ENCODE results near the gene LRP1B.

Gene LRP1B

GRCh38 chr2:140841141-140841540 is 1289.7 kb downstream of the LRP1B start:
- no peak overlapping the region for H3K4me3 ChIP-seq (ENCODE audit: insufficient read length, low read depth)
- no peak for DNase-seq (ENCODE audit: low read depth, low spot score)
- H3K4me1 ChIP-seq (ENCODE audit: insufficient read depth, insufficient read length): no peaks in the 10 kb centered on the region
- no peaks in the 10 kb centered on the region for H3K36me3 ChIP-seq (ENCODE audit: insufficient read depth, insufficient read length, low read length)
- H3K9me3 ChIP-seq (ENCODE audit: insufficient read depth, low read length): no peaks in the 10 kb centered on the region
- no peak overlapping the region for H3K9ac ChIP-seq (ENCODE audit: insufficient read length, low read depth)
- TF ChIP-seq SUZ12 (IDR thresholded peaks at IDR 0.05; ENCODE audit: extremely low read depth, insufficient read depth, insufficient read length) (no peak), YY1 (IDR thresholded peaks at IDR 0.05; ENCODE audit: insufficient read depth, insufficient read length) (no peak), ZNF274 (IDR thresholded peaks at IDR 0.05; ENCODE audit: low read depth, low read length) (no peak)
- H3K27me3 ChIP-seq (ENCODE audit: insufficient read depth, insufficient read length): no peaks in the 10 kb centered on the region

- Histone ChIP-seq H3K4me1 (ENCODE audit: insufficient read depth, insufficient read length) (no peaks in the 10 kb centered on the region), H3K9ac (ENCODE audit: insufficient read length, low read depth) (no peak overlapping the region), H3K4me3 (ENCODE audit: insufficient read length, low read depth) (no peak overlapping the region), H3K9me3 (ENCODE audit: insufficient read depth, low read length) (no peaks in the 10 kb centered on the region), H3K36me3 (ENCODE audit: insufficient read depth, insufficient read length, low read length) (no peaks in the 10 kb centered on the region), H3K27me3 (ENCODE audit: insufficient read depth, insufficient read length) (no peaks in the 10 kb centered on the region)
- DNase-seq (ENCODE audit: low read depth, low spot score): no peak
- TF ChIP-seq SUZ12 (IDR thresholded peaks at IDR 0.05; ENCODE audit: extremely low read depth, insufficient read depth, insufficient read length) (no peak), YY1 (IDR thresholded peaks at IDR 0.05; ENCODE audit: insufficient read depth, insufficient read length) (no peak), ZNF274 (IDR thresholded peaks at IDR 0.05; ENCODE audit: low read depth, low read length) (no peak)
Observed at GRCh38 chr2:140836826-140837225, 1294.0 kb downstream of the LRP1B start.

- DNase-seq (ENCODE audit: low read depth, low spot score): no peak
- no peak for TF ChIP-seq YY1 (IDR thresholded peaks at IDR 0.05; ENCODE audit: insufficient read depth, insufficient read length)
- no peak for TF ChIP-seq SUZ12 (IDR thresholded peaks at IDR 0.05; ENCODE audit: extremely low read depth, insufficient read depth, insufficient read length)
- no peak for TF ChIP-seq ZNF274 (IDR thresholded peaks at IDR 0.05; ENCODE audit: low read depth, low read length)
- Histone ChIP-seq H3K9ac (ENCODE audit: insufficient read length, low read depth) (no peak overlapping the region), H3K27me3 (ENCODE audit: insufficient read depth, insufficient read length) (no peaks in the 10 kb centered on the region), H3K4me1 (ENCODE audit: insufficient read depth, insufficient read length) (no peaks in the 10 kb centered on the region), H3K9me3 (ENCODE audit: insufficient read depth, low read length) (no peaks in the 10 kb centered on the region), H3K4me3 (ENCODE audit: insufficient read length, low read depth) (no peak overlapping the region), H3K36me3 (ENCODE audit: insufficient read depth, insufficient read length, low read length) (no peaks in the 10 kb centered on the region)
Observed at GRCh38 chr2:140835079-140835478, 1295.7 kb downstream of the LRP1B start.

- Histone ChIP-seq H3K4me1 (ENCODE audit: insufficient read depth, insufficient read length) (no peaks in the 10 kb centered on the region), H3K27me3 (ENCODE audit: insufficient read depth, insufficient read length) (no peaks in the 10 kb centered on the region), H3K36me3 (ENCODE audit: insufficient read depth, insufficient read length, low read length) (no peaks in the 10 kb centered on the region), H3K4me3 (ENCODE audit: insufficient read length, low read depth) (no peak overlapping the region), H3K9ac (ENCODE audit: insufficient read length, low read depth) (no peak overlapping the region), H3K9me3 (ENCODE audit: insufficient read depth, low read length) (no peaks in the 10 kb centered on the region)
- TF ChIP-seq YY1 (IDR thresholded peaks at IDR 0.05; ENCODE audit: insufficient read depth, insufficient read length): no peak
- TF ChIP-seq SUZ12 (IDR thresholded peaks at IDR 0.05; ENCODE audit: extremely low read depth, insufficient read depth, insufficient read length): no peak
- no peak for TF ChIP-seq ZNF274 (IDR thresholded peaks at IDR 0.05; ENCODE audit: low read depth, low read length)
- no peak for DNase-seq (ENCODE audit: low read depth, low spot score)
Observed at GRCh38 chr2:140814141-140814540, 1316.7 kb downstream of the LRP1B start.

- no peak overlapping the region for H3K9ac ChIP-seq (ENCODE audit: insufficient read length, low read depth)
- no peak overlapping the region for H3K4me3 ChIP-seq (ENCODE audit: insufficient read length, low read depth)
- TF ChIP-seq YY1 (IDR thresholded peaks at IDR 0.05; ENCODE audit: insufficient read depth, insufficient read length) (no peak), SUZ12 (IDR thresholded peaks at IDR 0.05; ENCODE audit: extremely low read depth, insufficient read depth, insufficient read length) (no peak), ZNF274 (IDR thresholded peaks at IDR 0.05; ENCODE audit: low read depth, low read length) (no peak)
- no peaks in the 10 kb centered on the region for H3K9me3 ChIP-seq (ENCODE audit: insufficient read depth, low read length)
- DNase-seq (ENCODE audit: low read depth, low spot score): no peak
- H3K4me1 ChIP-seq (ENCODE audit: insufficient read depth, insufficient read length): no peaks in the 10 kb centered on the region
- no peaks in the 10 kb centered on the region for H3K36me3 ChIP-seq (ENCODE audit: insufficient read depth, insufficient read length, low read length)
- H3K27me3 ChIP-seq (ENCODE audit: insufficient read depth, insufficient read length): no peaks in the 10 kb centered on the region
Observed at GRCh38 chr2:140808820-140809219, 1322.0 kb downstream of the LRP1B start.

GRCh38 chr2:140808211-140808610 is 1322.6 kb downstream of the LRP1B start:
- TF ChIP-seq ZNF274 (IDR thresholded peaks at IDR 0.05; ENCODE audit: low read depth, low read length) (no peak), YY1 (IDR thresholded peaks at IDR 0.05; ENCODE audit: insufficient read depth, insufficient read length) (no peak), SUZ12 (IDR thresholded peaks at IDR 0.05; ENCODE audit: extremely low read depth, insufficient read depth, insufficient read length) (no peak)
- Histone ChIP-seq H3K9me3 (ENCODE audit: insufficient read depth, low read length) (no peaks in the 10 kb centered on the region), H3K9ac (ENCODE audit: insufficient read length, low read depth) (no peak overlapping the region), H3K4me3 (ENCODE audit: insufficient read length, low read depth) (no peak overlapping the region), H3K36me3 (ENCODE audit: insufficient read depth, insufficient read length, low read length) (no peaks in the 10 kb centered on the region), H3K27me3 (ENCODE audit: insufficient read depth, insufficient read length) (no peaks in the 10 kb centered on the region), H3K4me1 (ENCODE audit: insufficient read depth, insufficient read length) (no peaks in the 10 kb centered on the region)
- no peak for DNase-seq (ENCODE audit: low read depth, low spot score)

- TF ChIP-seq ZNF274 (IDR thresholded peaks at IDR 0.05; ENCODE audit: low read depth, low read length) (no peak), SUZ12 (IDR thresholded peaks at IDR 0.05; ENCODE audit: extremely low read depth, insufficient read depth, insufficient read length) (no peak), YY1 (IDR thresholded peaks at IDR 0.05; ENCODE audit: insufficient read depth, insufficient read length) (no peak)
- no peaks in the 10 kb centered on the region for H3K9me3 ChIP-seq (ENCODE audit: insufficient read depth, low read length)
- H3K4me3 ChIP-seq (ENCODE audit: insufficient read length, low read depth): no peak overlapping the region
- H3K9ac ChIP-seq (ENCODE audit: insufficient read length, low read depth): no peak overlapping the region
- H3K27me3 ChIP-seq (ENCODE audit: insufficient read depth, insufficient read length): no peaks in the 10 kb centered on the region
- H3K36me3 ChIP-seq (ENCODE audit: insufficient read depth, insufficient read length, low read length): no peaks in the 10 kb centered on the region
- DNase-seq (ENCODE audit: low read depth, low spot score): no peak
- H3K4me1 ChIP-seq (ENCODE audit: insufficient read depth, insufficient read length): no peaks in the 10 kb centered on the region
Observed at GRCh38 chr2:140804700-140805260, 1326.0 kb downstream of the LRP1B start.

Data from NT2/D1 (cell line).